ENCODE data around the gene AFP. TPM values are rescaled to one million over a fixed set of nuclear protein-coding genes. Genes with fewer than 3 reads are reported as not detected.

AFP gene
- polyA plus RNA-seq, 3 donors = not detected

DNA sequence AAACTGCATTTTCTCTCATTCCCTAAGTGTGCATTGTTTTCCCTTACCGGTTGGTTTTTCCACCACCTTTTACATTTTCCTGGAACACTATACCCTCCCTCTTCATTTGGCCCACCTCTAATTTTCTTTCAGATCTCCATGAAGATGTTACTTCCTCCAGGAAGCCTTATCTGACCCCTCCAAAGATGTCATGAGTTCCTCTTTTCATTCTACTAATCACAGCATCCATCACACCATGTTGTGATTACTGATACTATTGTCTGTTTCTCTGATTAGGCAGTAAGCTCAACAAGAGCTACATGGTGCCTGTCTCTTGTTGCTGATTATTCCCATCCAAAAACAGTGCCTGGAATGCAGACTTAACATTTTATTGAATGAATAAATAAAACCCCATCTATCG lies 2.9 kb upstream of the AFP start:
- no peak overlapping the region for H3K4me3 Mint-ChIP-seq
- Histone ChIP-seq H3K4me2 (replicated peaks; ENCODE audit: extremely low read depth, low read length, poor library complexity, severe bottlenecking) (no peak overlapping the region), H4K20me1 (ENCODE audit: insufficient read depth, low read length) (no peaks in the 10 kb centered on the region), H3K9me3 (replicated peaks in 1 of 2; ENCODE audit: control insufficient read depth in 1 of 2, insufficient read depth in 1 of 2, low read length in 2 of 2) (no peaks in the 10 kb centered on the region), H3K4me1 (ENCODE audit: control insufficient read depth in 1 of 2, insufficient read depth in 2 of 2, low read length in 2 of 2) (no peaks in the 10 kb centered on the region), H3K36me3 (replicated peaks in 1 of 2; ENCODE audit: control insufficient read depth in 1 of 2, insufficient read depth in 2 of 2, low read length in 2 of 2) (no peaks in the 10 kb centered on the region), H2AFZ (ENCODE audit: insufficient read depth, low read depth, low read length, poor library complexity, severe bottlenecking) (no peak overlapping the region), H3K27ac (ENCODE audit: low read depth in 1 of 2, low read length in 2 of 2) (no peak overlapping the region), H3K27me3 (ENCODE audit: control insufficient read depth in 2 of 2, insufficient read depth in 2 of 2, low read length in 2 of 2) (no peaks in the 10 kb centered on the region), H3K9ac (ENCODE audit: insufficient read depth, low read length, poor library complexity, severe bottlenecking) (no peak overlapping the region), H3K79me2 (ENCODE audit: insufficient read depth, low read length) (no peaks in the 10 kb centered on the region), H3K4me3 (replicated peaks in 1 of 3; ENCODE audit: low read depth in 2 of 3, low read length in 3 of 3) (no peak overlapping the region)
- no peak for DNase-seq
- peaks cover 0 to 2% (median 0%) of the 10 kb centered on the region in 3 donors for H3K27me3 Mint-ChIP-seq (ENCODE audit: low read depth in 3 of 3)
- no peak for TF ChIP-seq CTCF (IDR thresholded peaks at IDR 0.05)
- H3K27ac Mint-ChIP-seq = no peak overlapping the region
- H3K36me3 Mint-ChIP-seq = no peaks in the 10 kb centered on the region
- H3K4me1 Mint-ChIP-seq = no peaks in the 10 kb centered on the region
- no peaks in the 10 kb centered on the region for H3K9me3 Mint-ChIP-seq
- intact Hi-C loops (cut with micrococcal nuclease) = no loop called here
- 56% methylated on average over 1 of the region's 2 CpGs for WGBS (ENCODE audit: insufficient coverage)

GRCh38 chr4:73434311-73434710 lies 1.7 kb upstream of the AFP start:
- Mint-ChIP-seq H3K9me3 (no peaks in the 10 kb centered on the region), H3K4me3 (no peak overlapping the region), H3K36me3 (no peaks in the 10 kb centered on the region), H3K4me1 (no peaks in the 10 kb centered on the region), H3K27me3 (ENCODE audit: low read depth in 3 of 3) (peaks cover 0 to 2% (median 0%) of the 10 kb centered on the region in 3 donors), H3K27ac (no peak overlapping the region)
- H4K20me1 ChIP-seq (ENCODE audit: insufficient read depth, low read length) = no peaks in the 10 kb centered on the region
- H2AFZ ChIP-seq (ENCODE audit: insufficient read depth, low read depth, low read length, poor library complexity, severe bottlenecking) = no peak overlapping the region
- H3K4me1 ChIP-seq (ENCODE audit: control insufficient read depth in 1 of 2, insufficient read depth in 2 of 2, low read length in 2 of 2) = no peaks in the 10 kb centered on the region
- no peak overlapping the region for H3K27ac ChIP-seq (ENCODE audit: low read depth in 1 of 2, low read length in 2 of 2)
- H3K36me3 ChIP-seq (replicated peaks in 1 of 2; ENCODE audit: control insufficient read depth in 1 of 2, insufficient read depth in 2 of 2, low read length in 2 of 2) = no peaks in the 10 kb centered on the region
- no peak overlapping the region for H3K4me3 ChIP-seq (replicated peaks in 1 of 3; ENCODE audit: low read depth in 2 of 3, low read length in 3 of 3)
- DNase-seq = no peak
- intact Hi-C loops (cut with micrococcal nuclease) = no loop called here
- H3K9ac ChIP-seq (ENCODE audit: insufficient read depth, low read length, poor library complexity, severe bottlenecking) = no peak overlapping the region
- no peaks in the 10 kb centered on the region for H3K27me3 ChIP-seq (ENCODE audit: control insufficient read depth in 2 of 2, insufficient read depth in 2 of 2, low read length in 2 of 2)
- H3K4me2 ChIP-seq (replicated peaks; ENCODE audit: extremely low read depth, low read length, poor library complexity, severe bottlenecking) = no peak overlapping the region
- peak; percentile 65 for TF ChIP-seq CTCF (IDR thresholded peaks at IDR 0.05)
- no peaks in the 10 kb centered on the region for H3K79me2 ChIP-seq (ENCODE audit: insufficient read depth, low read length)
- 88% methylated on average over 3 of the region's 3 CpGs for WGBS (ENCODE audit: insufficient coverage)
- no peaks in the 10 kb centered on the region for H3K9me3 ChIP-seq (replicated peaks in 1 of 2; ENCODE audit: control insufficient read depth in 1 of 2, insufficient read depth in 1 of 2, low read length in 2 of 2)

Data from CD14-positive monocyte (primary cell).